Measurements from ENCODE around the gene BLNK.

DNA sequence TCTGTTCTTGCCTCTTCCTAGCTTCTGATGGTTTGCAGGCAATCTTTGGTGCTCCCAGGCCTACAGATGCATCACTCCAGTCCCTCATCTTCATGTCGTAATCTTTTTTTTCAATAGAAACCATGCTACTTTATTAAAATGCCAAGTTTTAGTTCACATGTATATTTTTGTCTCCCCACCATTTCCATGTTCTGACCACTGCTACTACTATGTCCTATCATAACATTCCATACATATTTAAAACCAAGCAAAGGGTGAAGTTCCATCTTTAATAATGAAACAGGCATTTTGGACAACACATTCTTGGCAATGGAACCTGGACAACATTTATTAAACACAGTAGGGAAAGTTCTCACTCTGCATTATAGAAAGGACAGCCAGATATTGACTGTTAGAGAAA, 82.5 kb downstream of the BLNK start:
- TF ChIP-seq POLR2AphosphoS5 (IDR thresholded peaks at IDR 0.05; ENCODE audit: control insufficient read depth, insufficient read depth, low read depth, low read length) (no peak), YY1 (IDR thresholded peaks at IDR 0.05; ENCODE audit: borderline replicate concordance in 1 of 3, control insufficient read depth in 1 of 3, extremely low read depth in 1 of 3, insufficient read depth in 3 of 3, insufficient read length in 1 of 3, insufficient replicate concordance in 2 of 3, low read depth in 1 of 3, low read length in 2 of 3) (no peak), POLR2A (conservative IDR thresholded peaks at IDR 0.05) (no peak), SIN3A (IDR thresholded peaks at IDR 0.05; ENCODE audit: borderline replicate concordance in 2 of 2, control insufficient read depth in 1 of 2, low read depth in 2 of 2, low read length in 2 of 2) (no peak), PTBP1 (IDR thresholded peaks at IDR 0.05; ENCODE audit: low read depth, low read length) (no peak)
- TF ChIP-seq, protein P1, sequence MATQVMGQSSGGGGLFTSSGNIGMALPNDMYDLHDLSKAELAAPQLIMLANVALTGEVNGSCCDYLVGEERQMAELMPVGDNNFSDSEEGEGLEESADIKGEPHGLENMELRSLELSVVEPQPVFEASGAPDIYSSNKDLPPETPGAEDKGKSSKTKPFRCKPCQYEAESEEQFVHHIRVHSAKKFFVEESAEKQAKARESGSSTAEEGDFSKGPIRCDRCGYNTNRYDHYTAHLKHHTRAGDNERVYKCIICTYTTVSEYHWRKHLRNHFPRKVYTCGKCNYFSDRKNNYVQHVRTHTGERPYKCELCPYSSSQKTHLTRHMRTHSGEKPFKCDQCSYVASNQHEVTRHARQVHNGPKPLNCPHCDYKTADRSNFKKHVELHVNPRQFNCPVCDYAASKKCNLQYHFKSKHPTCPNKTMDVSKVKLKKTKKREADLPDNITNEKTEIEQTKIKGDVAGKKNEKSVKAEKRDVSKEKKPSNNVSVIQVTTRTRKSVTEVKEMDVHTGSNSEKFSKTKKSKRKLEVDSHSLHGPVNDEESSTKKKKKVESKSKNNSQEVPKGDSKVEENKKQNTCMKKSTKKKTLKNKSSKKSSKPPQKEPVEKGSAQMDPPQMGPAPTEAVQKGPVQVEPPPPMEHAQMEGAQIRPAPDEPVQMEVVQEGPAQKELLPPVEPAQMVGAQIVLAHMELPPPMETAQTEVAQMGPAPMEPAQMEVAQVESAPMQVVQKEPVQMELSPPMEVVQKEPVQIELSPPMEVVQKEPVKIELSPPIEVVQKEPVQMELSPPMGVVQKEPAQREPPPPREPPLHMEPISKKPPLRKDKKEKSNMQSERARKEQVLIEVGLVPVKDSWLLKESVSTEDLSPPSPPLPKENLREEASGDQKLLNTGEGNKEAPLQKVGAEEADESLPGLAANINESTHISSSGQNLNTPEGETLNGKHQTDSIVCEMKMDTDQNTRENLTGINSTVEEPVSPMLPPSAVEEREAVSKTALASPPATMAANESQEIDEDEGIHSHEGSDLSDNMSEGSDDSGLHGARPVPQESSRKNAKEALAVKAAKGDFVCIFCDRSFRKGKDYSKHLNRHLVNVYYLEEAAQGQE (IDR thresholded peaks at IDR 0.05; ENCODE audit: borderline replicate concordance), result no peak
- TF ChIP-seq, protein P1 (CRISPR knock-in tag; IDR thresholded peaks at IDR 0.05; ENCODE audit: low read depth), result no peak

All from K562 (cell line).